Right lung (tissue), 5 donors: ENCODE measurements around the gene ATXN7. TPM values are rescaled to one million over a fixed set of nuclear protein-coding genes. Genes with fewer than 3 reads are reported as not detected.

Experiments
- DNase-seq, 2 donors: peaks; one replicate each; pipeline ENCODE4 v3.0.0-alpha.2; 2013
- polyA plus RNA-seq, 5 donors: library from polyadenylated mRNA; unstranded; fragments of 120-200 nt; gene quantifications; one replicate each; pipeline versions ENCODE4 v1.2.1 to v1.2.3, GENCODE V29; 2013; ENCODE audit warnings: inconsistent platforms in 1 of 5, low replicate concordance in 1 of 5; ENCODE audit not compliant: insufficient read length in 5 of 5, insufficient read depth in 1 of 5

The ATXN7 gene
- polyA plus RNA-seq, 5 donors, result 16.4 to 27.5 (median 26.1) TPM

- DNase-seq, result no peak
These were observed 42.3 kb downstream of the ATXN7 start for GRCh38 chr3:63905731-63906620.

GRCh38 chr3:63908081-63908736 lies 44.5 kb downstream of the ATXN7 start:
- no peak for DNase-seq

GRCh38 chr3:63908776-63909175 lies 45.1 kb downstream of the ATXN7 start:
- DNase-seq, result no peak

GRCh38 chr3:63909431-63909830 lies 45.8 kb downstream of the ATXN7 start:
- peak in 1 of 2 donors; percentile 44 for DNase-seq

GRCh38 chr3:63910001-63910400 lies 46.3 kb downstream of the ATXN7 start:
- DNase-seq, result no peak

- DNase-seq, result no peak
These were observed 47.2 kb downstream of the ATXN7 start for GRCh38 chr3:63910891-63911290.

GRCh38 chr3:63911509-63911872 lies 47.8 kb downstream of the ATXN7 start:
- no peak for DNase-seq

- peak; percentile 89 for DNase-seq
These were observed 48.5 kb downstream of the ATXN7 start, which contains the start of gene SCAANT1 for GRCh38 chr3:63911873-63912767. Gene SCAANT1 (minus strand): TSS chr3:63912383.

- DNase-seq, result peak; percentile 40 to 48
These were observed 49.3 kb downstream of the ATXN7 start for GRCh38 chr3:63912768-63913588.

GRCh38 chr3:63914312-63914711 lies 50.6 kb downstream of the ATXN7 start:
- DNase-seq, result peak; percentile 69 to 70

GRCh38 chr3:63918321-63918720 lies 54.7 kb downstream of the ATXN7 start:
- DNase-seq, result no peak

GRCh38 chr3:63920001-63920400 lies 56.3 kb downstream of the ATXN7 start:
- DNase-seq, result no peak

- no peak for DNase-seq
These were observed 58.2 kb downstream of the ATXN7 start for GRCh38 chr3:63921741-63922482.

GRCh38 chr3:63922491-63923199 lies 59.0 kb downstream of the ATXN7 start:
- no peak for DNase-seq

- DNase-seq, result no peak
These were observed 62.6 kb downstream of the ATXN7 start for GRCh38 chr3:63926309-63926708.

- DNase-seq, result no peak
These were observed 64.0 kb downstream of the ATXN7 start for GRCh38 chr3:63927422-63928280.

GRCh38 chr3:63931290-63931689 lies 67.6 kb downstream of the ATXN7 start:
- no peak for DNase-seq

GRCh38 chr3:63932509-63933212 lies 69.0 kb downstream of the ATXN7 start:
- no peak for DNase-seq
